NCI-H2196 (cell line): ENCODE results near the gene PIP5KL1.
A peak's percentile ranks its signal among the peaks of the same experiment; 100 is the strongest.

Experiments used
- DNase-seq: peaks from one replicate; lab custom pipeline; 2025; ENCODE audit not compliant: unreplicated experiment; lab: John Stamatoyannopoulos, UW

PIP5KL1 gene

DNA sequence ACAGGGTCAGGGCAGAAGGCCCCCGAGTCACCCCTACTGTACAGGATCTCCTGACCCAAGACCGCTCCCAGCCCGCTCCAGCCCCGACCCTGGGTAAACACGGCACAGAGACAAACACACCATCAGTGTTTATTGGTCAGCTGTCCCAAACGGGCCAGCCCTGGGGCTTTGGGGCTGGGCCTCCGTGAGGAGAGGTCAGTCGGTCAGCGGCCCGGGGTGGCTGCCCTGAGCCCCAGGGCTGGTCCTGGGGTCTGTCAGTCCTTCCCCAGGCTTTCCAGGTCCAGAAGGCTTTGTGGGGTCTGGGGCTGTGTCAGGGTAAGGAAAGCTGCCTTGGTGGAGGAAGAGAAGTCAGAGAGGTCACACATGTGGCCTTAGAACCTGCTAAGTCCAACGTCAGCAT, 4.4 kb upstream of the PIP5KL1 start:
- no peak for DNase-seq

DNA sequence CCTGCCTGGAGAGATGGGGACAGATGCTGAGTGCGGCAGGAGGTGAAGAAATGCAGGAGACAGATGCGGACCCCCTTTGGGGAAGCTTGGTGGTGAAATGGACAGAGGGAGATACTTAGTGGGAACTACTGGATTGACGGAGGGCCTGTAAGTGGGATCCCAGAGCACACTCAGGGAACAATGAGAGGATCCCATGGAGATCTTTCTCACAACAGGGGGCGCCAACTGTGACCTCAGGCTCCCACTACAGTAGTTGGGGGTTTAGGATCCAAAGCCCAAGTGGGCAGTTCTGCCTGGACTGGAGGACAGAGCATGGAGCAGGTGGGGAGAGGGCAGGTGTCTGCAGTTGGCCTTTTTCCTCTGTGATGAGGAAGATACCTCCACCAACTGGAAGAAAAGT, 3.7 kb upstream of the PIP5KL1 start:
- DNase-seq = no peak

DNA sequence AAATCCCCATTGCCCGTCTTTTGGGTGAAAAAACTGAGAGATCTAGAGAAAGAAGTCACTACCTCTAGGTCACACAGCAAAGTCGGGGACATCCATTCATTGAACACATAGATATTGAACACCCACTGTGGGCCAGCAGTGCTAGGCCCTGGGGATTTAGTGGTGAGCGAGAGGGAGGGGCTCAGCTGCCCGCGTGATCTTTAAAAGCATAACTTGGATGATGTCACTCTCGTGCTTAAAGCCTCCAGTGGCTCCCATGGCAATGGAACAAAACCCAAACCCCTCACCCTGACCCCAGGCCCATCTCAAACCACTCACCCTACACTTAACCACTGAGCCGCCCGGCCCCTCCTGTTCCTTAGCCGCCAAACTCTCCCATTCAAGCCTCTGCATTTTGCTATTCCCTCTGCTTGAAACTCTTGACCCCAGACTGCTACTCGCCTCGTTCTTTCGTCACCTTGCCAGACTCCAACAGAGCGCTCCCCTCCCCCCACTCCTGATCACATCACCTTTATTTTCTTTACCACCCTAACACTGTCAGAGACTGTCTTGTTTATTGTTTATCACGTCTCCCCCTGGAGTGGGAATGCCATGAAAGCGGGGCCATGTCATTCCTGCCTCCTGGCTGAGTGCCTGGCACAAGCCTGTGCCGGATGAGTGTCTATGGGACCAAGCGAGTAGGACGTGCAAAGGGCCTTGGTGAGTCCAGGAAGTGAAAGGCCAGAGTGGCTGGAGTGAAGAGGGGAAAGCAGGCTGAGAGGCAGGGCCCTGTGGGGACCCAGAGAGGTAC, 710 bp upstream of the PIP5KL1 start:
- peak; percentile 77 for DNase-seq

DNA sequence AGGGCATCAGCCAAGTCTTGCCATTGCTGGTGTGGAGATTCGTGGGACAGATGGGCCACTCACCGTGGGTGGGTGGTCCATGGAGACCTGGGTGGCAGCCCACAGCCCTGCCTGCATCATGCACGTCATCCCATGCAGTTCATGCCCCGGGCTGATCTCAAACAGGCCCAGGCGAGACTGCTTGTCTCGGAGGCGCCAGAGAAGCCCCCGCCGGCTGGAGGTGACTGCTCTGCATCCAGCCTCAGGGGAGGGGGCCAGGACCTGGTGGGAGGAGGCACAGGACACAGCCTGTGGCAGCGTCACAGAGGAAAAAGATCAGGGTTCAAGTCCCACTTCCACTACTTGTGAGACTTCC, 975 bp downstream of the PIP5KL1 start:
- DNase-seq = no peak

DNA sequence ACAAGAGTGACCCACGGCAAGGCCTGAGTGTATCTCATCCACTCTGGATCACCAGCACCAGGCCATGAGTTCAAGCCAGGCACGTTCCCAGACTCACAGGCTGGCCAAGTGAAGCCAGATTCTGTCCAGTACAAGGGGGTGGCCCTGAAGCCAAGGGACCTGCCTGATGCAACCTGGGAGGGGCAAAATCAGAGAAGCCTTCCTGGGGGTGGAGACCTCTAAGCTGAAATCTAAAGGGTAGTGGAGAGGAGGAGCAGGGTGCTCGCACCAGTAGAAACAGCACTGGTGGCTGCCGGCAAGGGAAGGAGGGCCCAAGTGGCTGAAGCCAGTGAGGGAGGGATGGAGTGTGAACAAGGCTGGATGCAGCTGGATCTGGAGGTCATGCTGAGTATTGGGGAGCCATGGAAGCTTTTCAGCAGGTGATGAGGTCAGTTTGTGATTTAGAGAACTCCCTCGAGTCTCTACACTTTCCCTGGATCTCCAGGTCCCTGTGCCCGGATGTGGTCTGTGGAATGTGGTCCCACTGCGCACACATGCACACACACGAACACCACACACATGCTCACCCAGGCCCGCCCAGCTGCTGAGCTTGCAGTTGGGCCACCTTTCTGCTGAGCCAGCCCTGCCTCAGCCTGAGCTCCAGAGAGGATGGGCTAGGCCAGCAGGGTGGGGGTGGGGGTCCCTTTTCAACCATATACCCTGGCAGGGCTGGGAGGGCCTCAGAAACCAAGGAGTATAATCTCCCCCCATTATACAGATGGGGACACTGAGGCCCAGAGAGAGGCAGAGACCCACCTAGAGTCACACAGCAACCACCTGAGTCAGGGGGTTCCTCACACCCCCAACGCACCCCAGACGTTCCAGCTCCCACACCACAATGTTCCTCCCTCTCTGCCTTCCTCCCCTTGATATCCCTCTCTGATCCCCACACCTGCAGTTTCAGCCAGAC, 1.6 kb downstream of the PIP5KL1 start:
- DNase-seq = no peak

DNA sequence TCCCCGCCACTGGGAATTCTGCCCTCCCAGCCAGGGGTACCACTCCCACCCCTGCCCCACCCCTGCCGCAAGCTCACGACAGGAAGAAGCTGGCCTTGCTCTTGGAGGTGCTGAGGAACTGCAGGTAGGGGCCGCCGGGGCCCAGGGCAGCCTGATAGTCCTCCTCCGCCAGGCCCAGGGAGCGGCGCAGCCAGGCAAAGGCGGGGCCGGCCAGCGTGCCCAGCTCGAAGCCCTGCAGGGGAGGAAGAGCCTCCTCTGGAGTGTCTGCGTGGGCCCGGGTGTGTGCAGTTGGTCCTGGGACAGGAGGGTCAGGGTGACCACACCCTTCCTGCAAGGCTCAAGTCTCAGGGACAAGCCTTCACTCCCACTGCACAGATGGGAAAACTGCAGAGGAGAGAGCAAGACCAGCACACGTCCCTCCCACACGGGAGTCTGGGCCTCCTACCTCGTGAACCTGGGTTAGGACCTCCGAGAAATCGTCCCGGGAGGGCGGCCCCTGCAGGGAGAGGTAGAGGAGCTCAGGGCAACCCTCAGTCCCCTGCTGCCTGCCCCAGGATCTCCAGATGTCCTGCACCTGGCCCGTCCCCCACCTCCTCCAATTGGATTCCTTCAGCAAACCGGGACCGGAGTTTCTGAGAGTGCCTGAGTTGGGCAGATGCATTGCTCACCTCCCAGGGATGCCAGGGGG, 2.4 kb downstream of the PIP5KL1 start:
- DNase-seq = no peak

DNA sequence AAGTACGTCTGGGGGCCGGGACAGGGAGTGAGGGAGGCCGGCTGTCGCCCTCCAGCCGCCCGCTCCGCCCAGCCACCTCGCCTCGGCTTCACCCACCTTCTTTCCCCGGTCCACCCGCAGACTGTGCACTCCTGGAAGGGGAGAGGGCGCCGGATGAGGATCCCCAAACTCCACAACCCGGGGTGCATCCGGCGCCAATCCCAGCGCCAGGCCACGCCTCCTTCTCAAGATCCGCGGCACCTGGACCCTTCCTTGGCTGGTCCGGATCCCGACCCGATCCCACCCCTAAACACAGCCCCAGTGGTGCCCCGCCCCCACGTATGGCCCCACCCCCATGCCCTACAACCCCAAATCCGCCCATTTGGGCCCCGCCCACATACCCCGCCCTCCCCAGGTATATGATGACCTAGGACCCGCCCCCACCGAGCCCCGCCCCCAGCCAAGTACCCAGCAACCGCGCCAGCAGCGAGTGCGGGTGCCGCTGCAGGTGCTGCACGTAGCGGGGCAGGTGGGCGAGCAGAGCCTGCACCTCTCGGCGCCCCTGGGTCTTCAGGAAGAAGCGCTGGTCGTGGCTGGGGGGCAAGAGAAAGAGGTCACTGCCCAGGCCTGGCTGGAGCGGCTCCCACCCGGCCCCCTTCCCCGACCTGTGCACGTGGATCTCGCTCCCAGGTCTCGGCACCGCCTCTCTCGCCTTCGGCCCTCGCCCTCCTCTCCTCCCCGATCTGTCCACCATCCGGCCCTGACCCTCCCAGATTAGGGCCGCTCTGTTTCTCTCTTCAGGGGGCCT, 3.2 kb downstream of the PIP5KL1 start:
- peak; percentile 44 for DNase-seq

DNA sequence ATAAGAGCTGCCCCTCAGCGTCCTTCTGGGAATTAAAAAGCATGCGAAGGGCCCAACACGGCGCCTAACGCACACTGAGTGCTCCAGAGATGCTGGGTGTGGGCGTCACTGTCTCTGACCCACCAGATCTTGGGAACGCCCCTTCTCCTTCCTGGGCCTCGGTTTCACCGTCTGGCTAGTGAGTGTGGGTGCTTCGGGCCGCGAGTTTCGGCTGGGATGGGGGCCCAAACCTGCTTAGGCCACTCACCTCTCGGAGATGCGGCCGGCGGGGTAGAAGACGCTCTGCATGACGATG, 3.7 kb downstream of the PIP5KL1 start:
- no peak for DNase-seq

DNA sequence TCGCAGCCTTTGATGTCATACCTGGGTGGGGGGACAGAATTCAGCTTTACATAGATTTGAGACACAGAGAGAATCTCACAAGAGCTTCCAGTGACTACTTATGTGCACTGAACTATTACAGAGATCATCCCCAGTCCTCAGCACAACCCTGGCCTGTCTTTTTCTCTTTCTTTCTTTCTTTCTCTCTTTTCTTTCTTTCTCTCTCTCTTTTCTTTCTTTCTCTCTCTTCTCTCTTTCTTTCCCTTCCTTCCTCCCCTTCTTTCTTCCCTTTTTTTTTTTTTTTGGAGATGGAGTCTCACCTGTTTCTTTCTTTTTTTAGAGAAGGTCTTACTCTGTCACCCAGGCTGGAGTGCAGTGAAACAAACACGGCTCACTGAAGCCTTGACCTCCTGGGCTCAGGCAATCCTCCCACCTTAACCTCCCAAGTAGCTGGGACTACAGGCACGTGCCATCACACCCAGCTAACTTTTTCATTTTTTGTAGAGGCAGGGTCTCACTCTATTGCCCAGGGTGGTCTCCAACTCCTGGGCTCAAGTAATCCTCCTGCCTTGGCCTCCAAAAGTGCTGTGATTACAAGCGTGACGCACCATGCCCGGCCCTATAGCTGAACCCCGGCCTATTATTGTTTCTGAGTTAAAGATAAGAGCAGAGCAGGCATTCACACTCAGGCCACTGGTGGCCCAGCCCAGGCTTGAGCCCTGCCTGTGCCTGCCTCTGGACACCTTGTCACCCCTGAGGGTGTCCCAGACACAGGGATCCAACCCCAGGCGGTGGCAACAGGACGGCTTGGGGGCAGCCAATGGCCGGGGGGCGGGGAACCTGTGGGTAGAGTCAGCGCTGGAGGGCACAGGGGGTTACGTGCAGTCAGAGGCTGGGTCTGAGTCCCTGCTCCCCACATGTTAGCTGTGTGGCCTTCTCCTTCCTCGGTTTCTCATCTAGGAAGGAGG, 4.3 kb downstream of the PIP5KL1 start:
- DNase-seq = no peak

DNA sequence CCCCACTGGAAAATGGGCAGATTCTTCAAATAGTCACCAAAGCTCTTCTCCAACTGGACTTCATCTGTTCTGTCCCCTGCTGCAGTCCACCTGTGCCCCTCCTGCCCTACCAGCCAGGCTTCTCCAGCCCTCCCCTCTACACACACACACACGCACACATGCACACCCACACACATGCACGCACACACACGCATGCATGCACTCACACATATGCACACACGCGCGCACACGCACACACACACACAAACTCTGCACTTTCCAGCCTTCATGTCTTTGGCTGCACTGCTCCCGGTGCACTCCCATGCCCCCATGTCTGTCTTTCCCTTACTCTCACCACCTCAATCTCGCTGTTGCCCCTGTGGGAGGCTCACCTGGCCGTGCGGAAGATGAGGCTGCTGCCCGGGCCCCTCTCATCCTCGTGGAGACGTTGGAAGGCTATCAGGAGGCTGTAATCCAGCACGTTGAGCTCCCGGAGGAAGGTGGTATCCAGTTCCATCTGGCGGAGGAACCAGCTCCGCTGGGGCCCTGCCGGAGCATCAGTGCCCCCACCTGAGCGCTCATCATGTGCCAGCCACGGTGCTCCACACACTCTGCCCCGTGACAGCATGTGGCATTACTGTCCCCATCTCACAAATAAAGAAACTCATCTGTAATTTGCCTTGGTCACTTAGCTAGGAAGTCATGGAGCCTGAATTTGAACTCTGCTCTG, 5.7 kb downstream of the PIP5KL1 start:
- no peak for DNase-seq

DNA sequence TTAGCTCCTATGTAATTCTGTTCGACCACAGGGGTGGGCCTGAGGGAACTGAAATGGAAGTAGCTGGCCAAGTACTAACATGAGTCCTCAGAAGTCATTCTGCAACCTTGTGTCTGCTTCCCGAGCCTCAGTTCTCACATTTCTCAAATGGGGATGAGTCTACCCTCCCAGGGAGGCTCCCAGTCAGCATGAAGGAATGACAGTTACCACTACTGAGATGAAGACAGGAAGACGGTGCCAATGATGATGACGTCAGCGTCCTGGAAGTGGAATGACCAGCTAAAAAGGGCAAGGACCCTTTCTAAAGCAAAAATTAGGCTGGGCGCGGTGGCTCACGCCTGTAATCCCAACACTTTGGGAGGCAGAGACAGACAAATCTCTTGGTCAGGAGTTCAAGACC, 6.8 kb downstream of the PIP5KL1 start:
- DNase-seq = no peak

DNA sequence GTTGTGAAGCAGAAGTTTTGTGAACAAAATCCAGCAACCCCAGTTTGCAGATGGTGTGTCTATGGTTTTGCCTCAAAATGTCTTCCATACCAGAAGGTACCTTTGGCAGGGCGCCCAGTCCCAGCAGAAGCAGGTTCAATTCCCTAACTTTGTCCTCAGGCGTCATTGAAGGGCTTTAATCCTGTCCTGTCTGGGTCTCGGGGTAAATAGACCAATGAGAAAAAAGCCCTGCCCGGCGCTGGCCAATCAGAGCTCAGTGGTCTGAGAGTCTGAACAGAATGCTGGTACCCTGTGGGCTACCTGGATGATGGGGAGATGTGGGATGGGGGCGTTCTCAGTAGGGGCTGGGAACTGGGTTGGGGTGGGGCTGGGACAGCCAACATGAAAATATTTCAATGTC, 7.5 kb downstream of the PIP5KL1 start:
- no peak for DNase-seq

DNA sequence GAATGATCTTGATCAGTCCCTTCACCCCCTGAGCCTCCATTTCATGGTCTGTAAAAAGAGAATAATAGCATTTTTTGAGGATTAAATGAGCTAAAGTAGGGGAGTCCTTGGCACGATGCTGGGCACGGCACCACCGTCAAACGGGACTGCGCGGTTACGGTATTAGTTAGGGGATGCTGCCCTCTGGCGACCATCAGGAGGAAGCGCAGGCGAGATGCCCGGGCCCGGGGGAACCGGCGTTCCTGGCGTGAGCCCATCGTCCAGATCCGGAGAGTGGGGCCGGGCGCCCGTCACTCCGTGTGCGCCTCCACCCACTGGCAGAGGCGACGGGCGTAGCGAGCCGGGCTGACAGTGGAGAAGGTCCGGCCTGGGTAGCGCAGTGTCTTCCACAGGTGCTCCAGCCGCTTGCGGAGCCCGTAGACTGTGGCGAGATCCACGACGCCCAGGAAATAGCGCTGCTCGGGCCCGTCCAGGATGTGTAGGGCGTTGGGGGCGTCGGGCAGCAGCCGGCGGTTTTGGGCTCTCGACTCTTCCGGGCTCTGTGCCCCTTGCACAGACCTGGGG, 8.9 kb downstream of the PIP5KL1 start:
- peak; percentile 64 for DNase-seq

DNA sequence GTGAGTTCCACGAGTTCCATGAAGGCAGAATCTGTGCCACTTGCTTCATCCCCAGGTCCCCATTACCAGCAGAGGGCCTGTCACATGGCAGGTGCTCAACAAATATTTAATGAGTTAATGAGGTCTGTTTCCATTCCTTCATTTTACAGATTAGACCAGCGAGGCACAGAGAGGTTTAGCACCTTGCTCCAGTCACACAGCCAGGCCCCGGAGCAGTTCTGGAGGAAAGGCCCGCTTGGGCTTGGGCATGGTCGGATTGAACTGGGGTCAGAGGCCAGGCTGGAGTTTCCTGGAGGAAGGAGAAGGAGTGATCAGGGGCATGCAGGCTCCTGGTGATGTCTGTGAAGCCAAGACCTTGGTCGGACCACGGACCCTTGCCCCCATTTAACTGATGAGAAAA, 9.8 kb downstream of the PIP5KL1 start:
- DNase-seq = no peak

DNA sequence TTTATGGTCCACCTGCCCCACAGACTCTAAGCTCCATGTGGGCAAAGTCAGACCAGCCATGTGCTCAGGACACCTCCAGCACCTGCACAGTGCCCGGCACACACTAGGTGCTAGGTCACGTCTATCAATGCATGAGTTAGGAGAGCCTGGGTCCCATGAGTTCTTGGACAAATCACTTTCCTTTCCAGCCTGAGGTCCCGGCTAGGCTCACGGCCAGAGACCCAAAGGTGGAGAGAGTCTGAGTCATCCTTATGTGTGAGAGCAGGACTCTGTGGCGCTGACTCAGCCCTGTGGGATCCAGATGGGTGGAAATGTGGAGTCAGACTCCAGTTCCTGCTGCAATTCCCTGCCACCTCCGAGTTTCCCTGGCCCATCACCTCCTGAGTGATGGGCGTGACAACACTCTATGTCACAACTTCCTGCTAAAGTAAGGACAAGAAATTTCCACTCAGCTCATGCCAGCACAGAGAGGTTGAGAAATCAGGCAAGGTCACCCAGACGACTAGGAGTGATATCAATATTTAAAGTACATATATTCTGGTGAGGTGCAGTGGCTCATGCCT, 11.2 kb downstream of the PIP5KL1 start:
- DNase-seq = no peak

DNA sequence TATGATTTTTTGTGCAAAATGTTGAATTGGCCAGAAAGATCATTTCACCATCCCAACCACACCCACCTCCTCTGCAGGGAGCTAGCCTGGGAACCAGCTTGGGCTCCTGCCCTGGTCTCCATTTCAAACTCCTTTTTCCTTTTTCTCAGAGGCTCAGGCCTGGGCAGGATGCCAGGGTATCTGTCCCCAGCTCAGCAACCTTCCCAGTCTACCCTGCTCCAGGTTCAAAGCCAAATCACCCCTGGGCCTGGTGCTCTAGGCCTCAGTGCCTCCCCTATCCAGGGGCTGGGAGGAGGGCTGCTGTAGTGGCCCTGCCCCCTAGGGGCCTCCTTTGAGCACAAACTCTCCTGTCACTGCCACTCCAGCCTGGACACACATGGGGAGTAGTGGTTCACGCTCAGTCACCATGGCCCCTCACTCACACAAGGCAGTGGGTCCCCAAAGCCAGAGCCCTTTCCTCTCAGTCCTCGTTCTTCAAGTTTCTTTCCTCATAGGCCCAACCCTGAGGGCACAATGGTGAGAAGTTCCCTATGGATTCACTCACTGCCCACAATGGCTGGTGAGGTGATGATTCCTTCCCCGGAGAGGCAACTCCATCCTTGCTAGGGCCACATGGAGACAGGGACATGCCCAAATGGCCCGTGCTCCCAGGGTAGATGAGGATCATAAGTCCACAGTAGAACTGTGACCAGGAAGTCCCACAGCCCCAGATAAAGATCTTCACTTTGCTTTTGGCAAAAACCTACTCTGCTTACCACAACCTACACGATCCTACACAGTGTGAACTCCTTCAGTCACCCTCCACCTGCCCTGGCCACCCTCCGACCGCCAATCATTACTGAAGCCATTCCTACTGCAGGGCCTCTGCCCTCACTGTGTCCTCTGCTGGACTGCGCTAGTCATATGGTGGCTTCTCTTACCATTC, 12.1 kb downstream of the PIP5KL1 start:
- DNase-seq = peak; percentile 21

DNA sequence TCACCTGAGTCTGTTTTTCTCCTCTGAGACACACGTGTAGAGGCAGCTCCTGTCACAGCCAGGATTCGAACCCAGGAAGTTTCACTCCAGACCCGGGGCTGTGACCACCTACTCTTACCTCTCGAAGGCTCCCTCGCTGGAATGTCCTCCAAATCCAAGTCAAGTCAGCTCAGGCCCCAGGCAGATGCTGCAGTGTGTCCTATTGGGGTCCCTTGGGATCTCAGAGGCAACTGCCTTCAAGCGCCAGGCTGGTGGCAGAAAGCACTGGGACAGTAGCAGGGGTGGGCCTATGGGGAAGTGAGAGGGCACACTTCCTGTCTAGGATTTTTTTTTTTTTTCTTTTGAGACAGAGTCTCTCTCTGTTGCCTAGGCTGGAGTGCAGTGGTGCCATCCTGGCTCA, 13.0 kb downstream of the PIP5KL1 start:
- no peak for DNase-seq
